ENCODE data around the gene NCOA3.
"Not testable (repeated sequence)": the region's sequence is repeated elsewhere in the genome, so short reads cannot be mapped to it uniquely, and the experiment has no call there.

Gene NCOA3

DNA sequence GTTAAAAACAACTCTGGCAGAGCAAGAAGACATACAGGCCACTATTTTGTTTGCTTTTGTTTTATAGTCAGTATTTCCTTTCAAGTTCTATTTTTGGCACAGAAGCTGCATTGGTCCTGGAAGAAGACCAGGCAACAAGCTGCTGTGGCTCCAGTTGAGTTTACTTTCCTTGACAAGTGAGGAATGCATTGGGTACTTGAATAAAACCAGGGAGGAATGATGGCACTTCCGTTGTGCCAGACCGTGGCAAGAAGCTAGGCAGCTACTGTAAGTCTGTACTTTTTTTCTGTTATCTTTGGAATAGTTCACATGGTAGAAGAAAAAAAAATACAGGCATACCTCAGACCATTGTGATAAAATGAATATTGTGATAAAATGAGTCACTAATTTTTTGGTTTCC lies 66.3 kb downstream of the NCOA3 start:
- no peak for DNase-seq

- DNase-seq, result no peak
These were observed 67.2 kb downstream of the NCOA3 start for GRCh38 chr20:47568837-47569410.

DNA sequence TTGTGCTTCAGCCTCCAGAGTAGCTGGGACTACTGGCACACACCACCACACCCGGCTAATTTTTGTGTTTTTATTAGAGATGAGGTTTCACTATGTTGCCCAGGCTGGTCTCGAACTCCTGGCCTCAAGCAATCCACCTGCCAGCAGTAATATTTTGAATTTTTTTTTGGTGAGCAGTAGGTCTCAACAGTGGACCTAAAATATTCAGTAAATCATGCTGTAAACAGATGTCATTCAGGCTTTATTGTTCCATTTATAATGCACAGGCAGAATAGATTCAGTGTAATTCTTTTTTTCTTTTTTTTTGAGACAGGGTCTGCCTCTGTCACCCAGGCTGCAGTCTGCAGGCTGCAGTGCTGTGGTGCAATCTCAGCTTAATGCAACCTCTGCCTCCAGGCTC lies 69.7 kb downstream of the NCOA3 start:
- DNase-seq, result no peak

GRCh38 chr20:47572105-47572729 lies 70.5 kb downstream of the NCOA3 start:
- no peak for DNase-seq

GRCh38 chr20:47573559-47573958 lies 71.9 kb downstream of the NCOA3 start:
- DNase-seq, result no peak

DNA sequence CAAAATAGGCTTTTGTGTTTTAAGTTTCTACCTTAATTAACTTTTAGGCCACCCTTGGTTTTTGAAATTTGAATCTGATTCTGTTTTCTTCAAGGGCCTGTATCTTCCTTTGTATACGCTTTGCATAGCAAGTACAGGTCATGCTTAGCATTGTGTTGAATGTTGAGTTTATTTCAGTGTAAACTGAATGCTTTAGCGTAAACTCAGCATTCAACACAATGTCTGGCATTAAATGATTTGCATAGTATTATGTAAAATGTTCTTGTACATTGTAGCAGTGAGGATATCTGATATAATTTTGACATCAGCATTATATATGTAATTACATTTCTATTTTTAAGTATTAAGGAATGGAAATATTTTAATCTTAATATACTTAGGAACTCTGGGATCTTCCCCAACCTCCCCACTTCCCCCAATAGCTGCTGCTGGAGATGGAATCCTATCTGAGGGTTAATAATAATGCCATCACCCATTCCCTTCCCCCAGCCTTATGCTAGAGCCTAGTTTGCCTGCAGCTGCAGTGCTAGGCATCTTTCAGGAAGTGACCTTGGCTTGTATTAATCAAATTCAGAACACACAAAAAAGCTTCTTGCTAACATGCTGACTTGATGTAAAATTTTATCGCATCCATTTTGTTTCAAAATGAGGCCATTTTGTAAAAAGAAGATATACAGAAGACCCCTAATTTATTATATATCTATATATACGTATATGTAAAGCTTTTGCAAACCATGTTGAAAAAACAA lies 73.1 kb downstream of the NCOA3 start:
- DNase-seq, result no peak

DNA sequence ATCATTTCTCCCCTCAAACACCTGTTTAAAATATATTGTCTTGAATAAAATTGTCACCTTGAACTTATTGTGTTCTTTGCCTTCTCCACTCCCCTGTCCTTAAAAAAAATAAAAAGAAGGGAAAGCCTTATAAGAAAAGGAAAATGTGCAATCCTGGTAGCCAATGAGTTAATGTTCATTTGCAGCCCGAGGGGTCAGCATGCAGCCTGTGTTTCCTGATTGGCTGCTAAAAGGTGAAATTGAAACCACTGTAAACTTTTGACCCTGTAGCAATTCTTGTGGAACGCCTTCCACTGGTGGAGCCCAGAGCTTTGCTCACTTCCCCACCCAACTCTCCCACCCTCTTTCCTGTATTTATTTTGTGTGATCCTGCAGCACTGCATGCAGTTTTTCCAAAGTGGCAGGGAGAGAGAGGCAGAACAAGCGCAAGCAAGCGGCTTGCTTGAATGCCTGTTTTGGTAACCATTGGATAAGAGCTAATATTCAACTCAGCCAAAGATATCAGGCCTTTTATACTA lies 74.9 kb downstream of the NCOA3 start:
- DNase-seq, result no peak

DNA sequence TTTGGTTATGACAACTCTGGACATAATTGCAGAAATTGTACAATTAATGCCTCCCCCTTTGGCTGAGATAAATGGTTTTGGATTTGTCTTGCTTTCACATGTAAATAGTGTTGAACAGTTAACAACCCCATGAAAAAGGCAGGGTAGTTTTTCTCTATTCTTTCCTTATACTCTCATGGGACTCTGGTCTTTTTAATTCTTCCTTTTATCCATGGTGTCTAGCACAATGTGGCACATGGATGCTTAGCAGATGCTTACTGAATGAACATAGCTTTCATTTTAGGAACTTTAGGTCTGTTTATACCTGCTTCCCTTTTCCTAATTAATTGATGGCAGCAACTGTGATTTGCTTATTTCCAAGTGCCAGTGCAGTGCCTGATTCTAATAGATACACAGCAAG lies 75.6 kb downstream of the NCOA3 start:
- no peak for DNase-seq

- no peak for DNase-seq
These were observed 76.9 kb downstream of the NCOA3 start for GRCh38 chr20:47578543-47578942.

GRCh38 chr20:47580686-47581085 lies 79.0 kb downstream of the NCOA3 start:
- DNase-seq, result not testable (repeated sequence)

DNA sequence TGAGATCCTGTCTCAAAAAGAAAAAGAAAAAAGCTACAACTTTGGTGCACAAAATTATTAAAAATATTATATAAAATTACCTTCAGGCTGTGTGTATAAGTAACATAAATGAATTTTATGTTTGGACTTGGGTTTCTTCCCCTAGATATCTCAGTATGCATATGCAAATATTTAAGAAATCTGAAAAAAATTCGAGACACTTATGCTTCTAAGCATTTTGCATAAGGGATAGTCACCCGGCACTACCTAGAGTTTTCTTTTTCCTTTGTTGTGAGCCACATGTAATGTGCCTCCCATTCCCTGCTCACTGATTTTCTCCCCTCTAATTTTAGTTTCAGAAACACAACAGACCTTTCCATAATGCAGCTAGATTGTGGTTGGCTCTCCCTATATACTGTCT lies 79.4 kb downstream of the NCOA3 start:
- no peak for DNase-seq

- no peak for DNase-seq
These were observed 81.9 kb downstream of the NCOA3 start for GRCh38 chr20:47583551-47583950.

DNA sequence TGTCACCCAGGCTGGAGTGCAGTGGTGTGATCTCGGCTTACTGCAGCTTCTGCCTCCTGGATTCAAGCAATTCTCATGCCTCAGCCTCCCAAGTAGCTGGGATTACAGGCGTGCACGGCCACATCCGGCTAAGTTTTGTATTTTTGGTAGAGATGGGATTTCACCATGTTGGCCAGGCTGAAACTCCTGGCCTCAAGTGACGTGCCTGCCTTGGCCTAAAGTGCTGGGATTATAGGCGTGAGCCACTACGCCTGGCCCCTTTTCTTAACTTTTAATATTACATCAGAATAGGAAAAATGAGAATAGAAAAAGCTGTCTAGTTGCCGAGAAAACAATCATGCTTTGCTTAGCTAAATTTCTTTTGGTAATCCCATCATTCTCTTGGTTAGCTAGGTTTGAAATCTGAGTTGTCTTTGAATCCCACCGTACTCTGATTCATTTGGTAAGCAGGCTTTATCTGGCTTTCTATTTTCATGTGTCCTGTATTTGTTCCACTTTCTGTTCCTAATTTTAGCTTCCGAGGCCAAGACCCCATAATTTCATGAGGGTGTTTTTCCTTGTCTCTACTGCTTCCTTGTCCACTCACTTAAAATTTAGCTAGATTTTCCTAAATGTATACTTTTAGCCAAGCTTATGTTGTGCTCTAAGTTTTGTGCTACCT lies 83.5 kb downstream of the NCOA3 start:
- DNase-seq, result no peak

GRCh38 chr20:47586649-47587294 lies 85.1 kb downstream of the NCOA3 start:
- DNase-seq, result no peak

GRCh38 chr20:47588158-47588557 lies 86.5 kb downstream of the NCOA3 start:
- no peak for DNase-seq

- no peak for DNase-seq
These were observed 89.5 kb downstream of the NCOA3 start for GRCh38 chr20:47591231-47591630.

DNA sequence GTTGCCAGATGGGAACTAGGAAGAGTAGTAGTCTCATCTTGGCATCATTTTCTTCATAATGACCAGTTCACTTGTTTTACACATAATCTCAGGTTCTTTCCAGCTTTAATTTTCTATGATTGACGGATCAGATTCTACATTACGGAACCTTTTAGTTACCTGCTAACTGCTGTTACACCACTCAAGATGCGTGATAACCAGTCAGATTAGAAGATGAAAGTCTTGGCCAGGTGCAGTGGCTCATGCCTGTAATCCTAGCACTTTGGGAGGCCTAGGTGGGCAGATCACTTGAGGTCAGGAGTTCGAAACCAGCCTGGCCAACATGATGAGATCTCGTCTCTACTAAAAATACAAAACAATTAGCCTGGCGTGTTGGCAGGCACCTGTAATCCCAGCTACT lies 92.5 kb downstream of the NCOA3 start:
- no peak for DNase-seq

DNA sequence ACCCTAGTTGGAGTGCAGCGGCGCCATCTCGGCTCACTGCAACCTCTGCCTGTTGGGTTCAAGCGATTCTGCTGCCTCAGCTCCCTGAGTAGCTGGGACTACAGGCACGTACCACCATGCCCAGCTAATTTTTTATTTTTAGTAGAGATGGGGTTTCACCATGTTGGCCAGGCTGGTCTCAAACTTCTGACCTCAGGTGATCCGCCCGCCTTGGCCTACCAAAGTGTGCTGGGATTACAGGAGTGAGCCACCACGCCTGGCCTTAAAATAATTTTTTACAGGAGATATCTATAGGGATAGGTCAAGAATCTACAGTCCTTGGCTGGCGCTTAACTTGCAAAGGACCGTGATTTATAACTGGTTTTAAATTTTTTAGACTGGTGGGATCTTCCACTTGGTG lies 93.5 kb downstream of the NCOA3 start:
- DNase-seq, result not testable (repeated sequence)

DNA sequence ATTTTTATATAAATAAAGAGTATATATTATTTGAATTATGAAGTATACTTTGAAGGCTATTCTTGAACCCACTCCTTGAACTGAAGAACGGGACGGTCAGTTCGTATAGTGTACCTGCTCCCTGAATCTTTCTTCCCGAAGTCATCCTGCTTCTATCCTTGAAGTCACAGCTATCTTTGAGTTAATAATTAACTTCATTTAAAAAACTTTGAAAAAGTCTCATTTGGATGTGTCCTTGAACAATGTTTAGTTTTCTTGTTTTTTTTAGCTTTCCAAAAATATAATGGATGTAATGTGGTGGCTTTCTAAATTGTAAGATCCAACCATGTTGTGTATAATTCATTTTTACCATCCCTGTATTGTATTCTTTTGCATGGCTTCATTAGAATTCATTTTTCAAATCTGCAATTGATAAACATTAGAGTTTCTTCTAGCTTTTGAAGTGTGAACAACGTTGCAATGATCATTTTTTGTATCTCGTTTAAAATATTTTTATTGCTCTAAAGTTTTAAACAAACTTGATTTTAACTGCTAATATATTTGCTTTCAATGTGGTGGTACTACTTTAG lies 94.4 kb downstream of the NCOA3 start:
- no peak for DNase-seq

DNA sequence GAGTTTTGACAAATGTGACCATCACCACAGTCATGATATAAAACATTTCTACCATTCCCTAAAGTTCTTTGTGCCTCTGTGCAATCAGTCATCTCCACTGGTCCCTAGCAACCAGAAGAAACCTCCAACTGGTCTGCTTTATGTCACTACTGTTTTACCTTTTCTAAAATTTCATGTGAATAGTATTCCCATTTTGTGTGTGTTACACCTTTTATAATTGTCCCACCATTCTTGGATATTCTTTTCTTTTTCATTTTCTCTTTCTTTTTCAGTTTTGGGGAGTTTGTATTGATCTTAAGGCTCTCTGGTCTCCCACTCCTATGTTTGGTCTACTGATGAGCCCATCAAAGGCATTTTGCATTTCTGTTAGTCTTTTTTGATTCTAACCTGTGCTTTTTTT lies 95.4 kb downstream of the NCOA3 start:
- DNase-seq, result no peak

GRCh38 chr20:47598911-47599744 lies 97.4 kb downstream of the NCOA3 start:
- no peak for DNase-seq

All from effector CD4-positive, alpha-beta T cell (primary cell).